Uterus (tissue), 2 donors: ENCODE measurements around the gene TMEM98.

Source experiments
- POLR2A ChIP-seq, 2 donors: fragments of 450-650 bp; IDR thresholded peaks; one replicate each; pipeline ENCODE4 v1.6.1; 2016; ENCODE audit warnings: antibody characterized with exemption in 2 of 2, mild to moderate bottlenecking in 1 of 2, moderate library complexity in 1 of 2
- TF ChIP-seq, protein P1 (sequence below), 4 experiments: fragments of 200-600 bp in 2 of 4; fragments of 450-650 bp in 2 of 4; sonication (generic) in 2 of 4; IDR thresholded peaks; one replicate each; pipeline ENCODE4 v1.5.1; 2016 to 2019; ENCODE audit warnings: antibody characterized with exemption in 4 of 4, mild to moderate bottlenecking in 2 of 4, moderate library complexity in 1 of 4

DNA sequence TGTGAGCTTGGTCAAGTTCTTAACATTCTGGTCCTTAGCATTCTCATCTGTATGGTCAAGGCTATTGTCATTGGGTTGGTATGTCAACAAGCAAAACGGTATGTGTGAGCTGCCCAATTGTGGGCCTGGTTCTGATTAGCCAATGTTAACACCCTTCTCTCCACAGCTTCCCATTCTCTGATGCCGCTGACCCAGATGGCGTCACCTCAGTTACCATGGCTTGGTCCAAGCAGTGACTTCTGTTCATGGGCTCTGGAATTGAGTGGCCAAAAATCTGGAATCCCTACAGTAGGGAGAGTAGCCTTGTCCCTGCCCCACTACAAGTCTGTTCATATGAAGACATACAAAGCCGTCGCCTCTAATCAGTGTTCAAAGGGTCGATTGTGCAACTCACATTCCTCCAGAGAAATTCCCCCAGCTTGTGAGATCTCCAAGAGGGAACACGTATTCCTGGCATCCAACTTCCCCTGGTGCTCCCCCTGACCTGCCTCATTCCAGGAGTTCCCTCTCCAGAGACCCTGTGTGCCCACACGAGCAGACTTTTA, 15.8 kb downstream of the TMEM98 start:
- TF ChIP-seq, protein P1, sequence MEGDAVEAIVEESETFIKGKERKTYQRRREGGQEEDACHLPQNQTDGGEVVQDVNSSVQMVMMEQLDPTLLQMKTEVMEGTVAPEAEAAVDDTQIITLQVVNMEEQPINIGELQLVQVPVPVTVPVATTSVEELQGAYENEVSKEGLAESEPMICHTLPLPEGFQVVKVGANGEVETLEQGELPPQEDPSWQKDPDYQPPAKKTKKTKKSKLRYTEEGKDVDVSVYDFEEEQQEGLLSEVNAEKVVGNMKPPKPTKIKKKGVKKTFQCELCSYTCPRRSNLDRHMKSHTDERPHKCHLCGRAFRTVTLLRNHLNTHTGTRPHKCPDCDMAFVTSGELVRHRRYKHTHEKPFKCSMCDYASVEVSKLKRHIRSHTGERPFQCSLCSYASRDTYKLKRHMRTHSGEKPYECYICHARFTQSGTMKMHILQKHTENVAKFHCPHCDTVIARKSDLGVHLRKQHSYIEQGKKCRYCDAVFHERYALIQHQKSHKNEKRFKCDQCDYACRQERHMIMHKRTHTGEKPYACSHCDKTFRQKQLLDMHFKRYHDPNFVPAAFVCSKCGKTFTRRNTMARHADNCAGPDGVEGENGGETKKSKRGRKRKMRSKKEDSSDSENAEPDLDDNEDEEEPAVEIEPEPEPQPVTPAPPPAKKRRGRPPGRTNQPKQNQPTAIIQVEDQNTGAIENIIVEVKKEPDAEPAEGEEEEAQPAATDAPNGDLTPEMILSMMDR (IDR thresholded peaks at IDR 0.05): no peak
- TF ChIP-seq POLR2A (IDR thresholded peaks at IDR 0.05): no peak
